HG03439 (cell line): ENCODE results near the gene SAXO1.

Source experiments
- ATAC-seq: cut with Tn5 transposase; IDR thresholded peaks from one replicate; pipeline ENCODE4 v1.9.1; 2021; ENCODE audit warnings: mild to moderate bottlenecking, moderate library complexity; ENCODE audit not compliant: unreplicated experiment

Gene SAXO1

GRCh38 chr9:18888290-18888689 lies 144.7 kb downstream of the SAXO1 start:
- no peak for ATAC-seq

- no peak for ATAC-seq
Observed at GRCh38 chr9:18887546-18887945, 145.5 kb downstream of the SAXO1 start.

- no peak for ATAC-seq
Observed at GRCh38 chr9:18881758-18882157, 151.3 kb downstream of the SAXO1 start.

- ATAC-seq = no peak
Observed at GRCh38 chr9:18877984-18878383, 155.0 kb downstream of the SAXO1 start.
